HEK293T (cell line): Measurements from ENCODE around the gene CDH2.

ENCODE experiments used
- FOXM1 ChIP-seq: fragments of 450-650 bp; IDR thresholded peaks from 2 replicates; pipeline ENCODE4 v1.6.1; 2017; ENCODE audit warnings: mild to moderate bottlenecking, borderline replicate concordance
- HDGF ChIP-seq: fragments of 450-650 bp; IDR thresholded peaks from 2 replicates; pipeline ENCODE4 v1.6.1; 2017; ENCODE audit warnings: antibody characterized with exemption, borderline replicate concordance
- PKNOX1 ChIP-seq: fragments of 450-650 bp; IDR thresholded peaks from 2 replicates; pipeline ENCODE4 v1.6.1; 2016
- SUZ12 ChIP-seq: fragments of 450-650 bp; IDR thresholded peaks from 2 replicates; pipeline ENCODE4 v1.6.1; 2016; ENCODE audit warnings: mild to moderate bottlenecking
- TARDBP ChIP-seq: fragments of 450-650 bp; IDR thresholded peaks from 2 replicates; pipeline ENCODE4 v1.6.1; 2016

- TF ChIP-seq HDGF (no peak), PKNOX1 (no peak), SUZ12 (no peak), FOXM1 (no peak), TARDBP (no peak)
Observed at GRCh38 chr18:27903906-27904305, 273.0 kb downstream of the CDH2 start.
